ENCODE results near the gene ZYG11B. TPM values are rescaled to one million over a fixed set of nuclear protein-coding genes. Genes with fewer than 3 reads are reported as not detected.

Gene ZYG11B
- total and polyA plus RNA-seq, 9 of the 15 experiments (the other 6 are each of a cell fraction or from before 2014, with no cell fraction given): 4.9 to 22.2 (median 12.2) TPM

- in situ Hi-C loops (cut with MboI): no loop called here
- no peak overlapping the region for H2AFZ ChIP-seq (ENCODE audit: low read depth, low read length)
- peak; percentile 27 to 84 (median 48) for DNase-seq (ENCODE audit: extremely low read depth in 1 of 4, low spot score in 3 of 4)
- intact Hi-C loops (cut with micrococcal nuclease): no loop called here
- peaks cover 16% of the 10 kb centered on the region for H3K79me2 ChIP-seq (ENCODE audit: control insufficient read depth, insufficient read depth, low read length)
- H3K9me3 ChIP-seq (replicated peaks; ENCODE audit: control insufficient read depth, insufficient read depth, low read depth, low read length): no peaks in the 10 kb centered on the region
- ATAC-seq: peak; percentile 84
- no peak overlapping the region for H3K4me3 ChIP-seq
- peaks cover 9 to 16% of the 10 kb centered on the region in 2 experiments; a peak in 3 of 5 replicates for H3K4me1 ChIP-seq (replicated peaks in 1 of 2; ENCODE audit: control insufficient read depth in 2 of 2, insufficient read depth in 2 of 2, low read length in 2 of 2)
- no peaks in the 10 kb centered on the region for H4K20me1 ChIP-seq (replicated peaks; ENCODE audit: control insufficient read depth, insufficient read depth, low read length)
- peak overlapping the region; percentile 32 for H3K4me2 ChIP-seq (ENCODE audit: insufficient read depth, low read length)
- no peaks in the 10 kb centered on the region for H3K9me1 ChIP-seq (ENCODE audit: control insufficient read depth, insufficient read depth, low read length)
- peak overlapping the region in 1 of 2 experiments; percentile 8; a peak in 2 of 4 replicates for H3K9ac ChIP-seq (ENCODE audit: insufficient read depth in 1 of 2, low read depth in 2 of 2, low read length in 2 of 2)
- CTCF ChIA-PET (ENCODE audit: low intra/inter-chr PET ratio): no interaction called here
- FAIRE-seq: peak; percentile 63
- POLR2A ChIA-PET: interaction anchor here (0.6 to 1.8 kb wide), 4 partner anchors 10 to 322 kb away, joined by 3 to 5 read pairs (median 4); no protein-coding TSS in a partner anchor
- BruUV-seq (replicated peaks): no TSS peak
- H3K36me3 ChIP-seq (ENCODE audit: control insufficient read depth, insufficient read depth, low read length): no peaks in the 10 kb centered on the region
- no peaks in the 10 kb centered on the region for H3K27me3 ChIP-seq (ENCODE audit: control insufficient read depth in 2 of 2, insufficient read depth in 2 of 2, low read length in 2 of 2)
- H3K27ac ChIP-seq (ENCODE audit: extremely low read depth, low read depth, low read length): no peak overlapping the region; the same call in 2 of the 3 replicates
- 2% methylated on average over 3 of the region's 3 CpGs for WGBS (ENCODE audit: insufficient coverage, low coverage, missing lambda C conversion rate)
- TF ChIP-seq TAL1 (IDR thresholded peaks at IDR 0.05) (no peak), SIRT6 (IDR thresholded peaks at IDR 0.05; ENCODE audit: low read depth, low read length) (no peak), DPF2 (IDR thresholded peaks at IDR 0.05) (peak; percentile 81), MCM2 (IDR thresholded peaks at IDR 0.05; ENCODE audit: low read depth) (no peak), FOSL1 (tag; conservative IDR thresholded peaks at IDR 0.05) (no peak), ZBTB26 (CRISPR knock-in tag; IDR thresholded peaks at IDR 0.05) (no peak), COPS2 (conservative IDR thresholded peaks at IDR 0.05) (no peak), ZEB2 (IDR thresholded peaks at IDR 0.05) (no peak)
- TF ChIP-seq, protein P1, sequence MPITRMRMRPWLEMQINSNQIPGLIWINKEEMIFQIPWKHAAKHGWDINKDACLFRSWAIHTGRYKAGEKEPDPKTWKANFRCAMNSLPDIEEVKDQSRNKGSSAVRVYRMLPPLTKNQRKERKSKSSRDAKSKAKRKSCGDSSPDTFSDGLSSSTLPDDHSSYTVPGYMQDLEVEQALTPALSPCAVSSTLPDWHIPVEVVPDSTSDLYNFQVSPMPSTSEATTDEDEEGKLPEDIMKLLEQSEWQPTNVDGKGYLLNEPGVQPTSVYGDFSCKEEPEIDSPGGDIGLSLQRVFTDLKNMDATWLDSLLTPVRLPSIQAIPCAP (CRISPR knock-in tag; IDR thresholded peaks at IDR 0.05; ENCODE audit: borderline replicate concordance): no peak
- TF ChIP-seq, protein P2, sequence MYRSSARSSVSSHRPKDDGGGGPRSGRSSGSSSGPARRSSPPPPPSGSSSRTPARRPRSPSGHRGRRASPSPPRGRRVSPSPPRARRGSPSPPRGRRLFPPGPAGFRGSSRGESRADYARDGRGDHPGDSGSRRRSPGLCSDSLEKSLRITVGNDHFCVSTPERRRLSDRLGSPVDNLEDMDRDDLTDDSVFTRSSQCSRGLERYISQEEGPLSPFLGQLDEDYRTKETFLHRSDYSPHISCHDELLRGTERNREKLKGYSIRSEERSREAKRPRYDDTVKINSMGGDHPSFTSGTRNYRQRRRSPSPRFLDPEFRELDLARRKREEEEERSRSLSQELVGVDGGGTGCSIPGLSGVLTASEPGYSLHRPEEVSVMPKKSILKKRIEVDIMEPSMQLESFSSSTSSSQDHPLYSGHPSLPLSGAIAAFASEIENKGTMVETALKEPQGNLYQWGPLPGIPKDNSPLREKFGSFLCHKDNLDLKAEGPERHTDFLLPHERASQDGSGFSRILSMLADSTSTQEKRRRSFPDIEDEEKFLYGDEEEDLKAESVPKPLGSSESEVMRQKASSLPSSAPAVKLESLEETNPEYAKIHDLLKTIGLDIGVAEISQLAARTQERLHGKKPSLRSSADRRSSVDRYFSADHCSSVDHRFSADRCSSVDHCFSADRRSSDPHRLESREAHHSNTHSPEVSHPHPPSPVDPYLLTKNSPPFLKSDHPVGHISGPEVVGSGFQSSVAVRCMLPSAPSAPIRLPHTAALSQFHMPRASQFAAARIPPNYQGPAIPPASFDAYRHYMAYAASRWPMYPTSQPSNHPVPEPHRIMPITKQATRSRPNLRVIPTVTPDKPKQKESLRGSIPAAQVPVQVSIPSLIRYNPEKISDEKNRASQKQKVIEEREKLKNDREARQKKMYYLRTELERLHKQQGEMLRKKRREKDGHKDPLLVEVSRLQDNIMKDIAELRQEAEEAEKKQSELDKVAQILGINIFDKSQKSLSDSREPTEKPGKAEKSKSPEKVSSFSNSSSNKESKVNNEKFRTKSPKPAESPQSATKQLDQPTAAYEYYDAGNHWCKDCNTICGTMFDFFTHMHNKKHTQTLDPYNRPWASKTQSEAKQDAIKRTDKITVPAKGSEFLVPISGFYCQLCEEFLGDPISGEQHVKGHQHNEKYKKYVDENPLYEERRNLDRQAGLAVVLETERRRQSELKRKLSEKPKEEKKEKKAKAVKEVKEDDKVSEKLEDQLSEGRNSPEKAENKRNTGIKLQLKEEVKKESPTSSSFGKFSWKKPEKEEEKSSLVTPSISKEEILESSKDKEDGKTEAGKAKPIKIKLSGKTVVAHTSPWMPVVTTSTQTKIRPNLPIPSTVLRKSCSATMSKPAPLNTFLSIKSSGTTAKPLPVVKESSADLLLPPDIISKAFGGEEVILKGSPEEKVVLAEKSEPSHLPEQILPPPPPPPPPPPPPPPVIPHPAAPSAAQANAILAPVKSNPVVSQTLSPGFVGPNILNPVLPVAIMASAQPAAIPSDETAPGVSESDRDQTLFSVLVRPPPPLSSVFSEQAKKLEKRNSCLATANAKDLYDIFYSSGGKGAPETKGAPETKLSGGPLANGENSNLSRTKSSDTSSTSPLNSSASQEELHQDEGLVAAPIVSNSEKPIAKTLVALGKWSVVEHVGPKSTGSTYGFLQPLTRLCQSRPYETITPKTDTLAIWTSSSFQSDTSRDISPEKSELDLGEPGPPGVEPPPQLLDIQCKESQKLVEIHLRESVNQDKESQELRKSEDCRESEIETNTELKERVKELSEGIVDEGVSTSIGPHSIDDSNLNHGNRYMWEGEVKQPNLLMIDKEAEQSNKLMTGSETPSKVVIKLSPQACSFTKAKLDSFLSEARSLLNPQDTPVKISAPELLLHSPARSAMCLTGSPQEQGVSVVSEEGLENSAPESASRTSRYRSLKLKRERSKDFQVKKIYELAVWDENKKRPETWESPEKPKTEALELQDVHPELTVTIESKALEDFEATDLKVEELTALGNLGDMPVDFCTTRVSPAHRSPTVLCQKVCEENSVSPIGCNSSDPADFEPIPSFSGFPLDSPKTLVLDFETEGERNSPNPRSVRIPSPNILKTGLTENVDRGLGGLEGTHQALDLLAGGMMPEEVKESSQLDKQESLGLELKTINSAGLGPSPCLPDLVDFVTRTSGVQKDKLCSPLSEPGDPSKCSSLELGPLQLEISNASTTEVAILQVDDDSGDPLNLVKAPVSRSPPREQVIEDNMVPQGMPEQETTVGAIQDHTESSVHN (IDR thresholded peaks at IDR 0.05; ENCODE audit: borderline replicate concordance in 1 of 2, low read depth in 1 of 2): no peak
These were observed 25.6 kb downstream of the ZYG11B start for GRCh38 chr1:52751589-52752483.

Data from K562 (cell line).